Activated CD8-positive, alpha-beta memory T cell treated with anti-CD3 and anti-CD28 coated beads, Interleukin-2, amount 50 U/mL, for 24 hours (primary cell): ENCODE data around the gene NPHP1.
"Not testable (repeated sequence)": the region's sequence is repeated elsewhere in the genome, so short reads cannot be mapped to it uniquely, and the experiment has no call there.

ENCODE experiments used
- DNase-seq: peaks from one replicate; pipeline ENCODE4 v3.0.0-alpha.2; 2020; ENCODE audit errors: extremely low read depth

Gene NPHP1

GRCh38 chr2:110130757-110131156, 74.1 kb downstream of the NPHP1 start:
- no peak for DNase-seq

GRCh38 chr2:110126906-110127305, 77.9 kb downstream of the NPHP1 start:
- no peak for DNase-seq

- no peak for DNase-seq
These were observed 78.6 kb downstream of the NPHP1 start for GRCh38 chr2:110126086-110126773.

- DNase-seq = no peak
These were observed 79.7 kb downstream of the NPHP1 start for GRCh38 chr2:110124939-110125691.

- DNase-seq = no peak
These were observed 80.6 kb downstream of the NPHP1 start for GRCh38 chr2:110124038-110124825.

- DNase-seq = no peak
These were observed 83.2 kb downstream of the NPHP1 start for GRCh38 chr2:110121592-110121991.

- no peak for DNase-seq
These were observed 83.8 kb downstream of the NPHP1 start for GRCh38 chr2:110121052-110121334.

GRCh38 chr2:110120171-110121051, 84.4 kb downstream of the NPHP1 start:
- DNase-seq = no peak

- no peak for DNase-seq
These were observed 88.6 kb downstream of the NPHP1 start for GRCh38 chr2:110116033-110116710.

GRCh38 chr2:110115291-110116032, 89.4 kb downstream of the NPHP1 start, which contains the start of gene MALL:
TSS of gene MALL (minus strand) at chr2:110115822. CDS start at chr2:110115792, 30 bp downstream.
- DNase-seq = no peak

GRCh38 chr2:110114831-110115255, 90.0 kb downstream of the NPHP1 start:
- no peak for DNase-seq

GRCh38 chr2:110113961-110114591, 90.7 kb downstream of the NPHP1 start:
- no peak for DNase-seq

GRCh38 chr2:110108291-110108690, 96.5 kb downstream of the NPHP1 start:
- DNase-seq = not testable (repeated sequence)

- no peak for DNase-seq
These were observed 97.4 kb downstream of the NPHP1 start for GRCh38 chr2:110107092-110108079.

- DNase-seq = no peak
These were observed 98.2 kb downstream of the NPHP1 start for GRCh38 chr2:110106642-110107041.

GRCh38 chr2:110105608-110106467, 99.0 kb downstream of the NPHP1 start:
- DNase-seq = no peak

GRCh38 chr2:110105183-110105582, 99.6 kb downstream of the NPHP1 start:
- no peak for DNase-seq
